HepG2 (cell line): Measurements from ENCODE around the gene DNAJC7. TPM values are rescaled to one million over a fixed set of nuclear protein-coding genes. Genes with fewer than 3 reads are reported as not detected.
A peak's percentile ranks its signal among the peaks of the same experiment; 100 is the strongest.

ENCODE experiments used
- BRF2 ChIP-seq: sonication (generic); formaldehyde crosslinking; IDR thresholded peaks from 2 replicates; pipeline ENCODE4 v1.8.1; 2022; ENCODE audit warnings: mild to moderate bottlenecking, missing genetic modification reagents
- CAMTA2 ChIP-seq: sonication (generic); formaldehyde crosslinking; IDR thresholded peaks from 2 replicates; pipeline ENCODE4 v1.4.0; 2020; ENCODE audit warnings: mild to moderate bottlenecking, missing genetic modification reagents, borderline replicate concordance
- CBX5 ChIP-seq: sonication (generic); formaldehyde crosslinking; IDR thresholded peaks from 2 replicates; pipeline ENCODE4 v1.4.0; 2020; ENCODE audit warnings: missing genetic modification reagents, borderline replicate concordance
- CSRNP2 ChIP-seq: sonication (generic); formaldehyde crosslinking; conservative IDR thresholded peaks from 2 replicates; pipeline ENCODE4 v1.8.0; 2022; ENCODE audit warnings: low read depth, missing genetic modification reagents
- GFI1 ChIP-seq: sonication (generic); formaldehyde crosslinking; IDR thresholded peaks from 2 replicates; pipeline ENCODE4 v1.5.0; 2020; ENCODE audit warnings: missing genetic modification reagents, mild to moderate bottlenecking, borderline replicate concordance
- NFIC ChIP-seq: IDR thresholded peaks from 2 replicates; pipeline ENCODE4 v1.6.1; 2012; ENCODE audit warnings: mild to moderate bottlenecking, low read length, inconsistent platforms
- PBX2 ChIP-seq: IDR thresholded peaks from 2 replicates; pipeline ENCODE4 v1.6.1; 2016; ENCODE audit warnings: control low read depth
- PBX3 ChIP-seq: sonication (generic); formaldehyde crosslinking; IDR thresholded peaks from 2 replicates; pipeline ENCODE4 v1.8.1; 2023; ENCODE audit warnings: missing genetic modification reagents, inconsistent platforms, borderline replicate concordance
- POLR2AphosphoS2 ChIP-seq: IDR thresholded peaks from 2 replicates; pipeline ENCODE4 v1.6.1; 2011; ENCODE audit warnings: low read depth, low read length, improper control_type of control experiment
- PREB ChIP-seq: sonication (generic); formaldehyde crosslinking; IDR thresholded peaks from 2 replicates; pipeline ENCODE4 v1.4.0; 2020; ENCODE audit warnings: missing genetic modification reagents
- RCOR2 ChIP-seq: IDR thresholded peaks from 2 replicates; pipeline ENCODE4 v1.6.1; 2016; ENCODE audit warnings: missing biosample characterization, missing genetic modification reagents
- SOX13 ChIP-seq, 3 experiments: fragments of 450-650 bp in 1 of 3; sonication (generic) in 1 of 3; formaldehyde crosslinking in 1 of 3; IDR thresholded peaks in 2 of 3; conservative IDR thresholded peaks in 1 of 3; 2 replicates each; pipeline versions ENCODE4 v1.5.0 to v1.6.1; 2016 to 2020; ENCODE audit warnings: antibody characterized with exemption in 1 of 3, mild to moderate bottlenecking in 1 of 3, missing compliant biosample characterization in 1 of 3, missing genetic modification reagents in 1 of 3, moderate library complexity in 1 of 3
- TFAP4 ChIP-seq: sonication (generic); IDR thresholded peaks from 2 replicates; pipeline ENCODE4 v1.6.1; 2016; ENCODE audit warnings: low read depth, borderline replicate concordance
- THAP11 ChIP-seq: IDR thresholded peaks from 2 replicates; pipeline ENCODE4 v1.6.1; 2016; ENCODE audit warnings: missing biosample characterization, missing genetic modification reagents
- ZKSCAN1 ChIP-seq: fragments of 150-350 bp; IDR thresholded peaks from 2 replicates; pipeline ENCODE4 v1.6.1; 2014; ENCODE audit warnings: low read length
- ZKSCAN5 ChIP-seq: sonication (generic); formaldehyde crosslinking; IDR thresholded peaks from 2 replicates; pipeline ENCODE4 v1.5.1; 2020; ENCODE audit warnings: mild to moderate bottlenecking, missing genetic modification reagents
- ZNF205 ChIP-seq: IDR thresholded peaks from 2 replicates; pipeline ENCODE4 v1.6.1; 2018; ENCODE audit warnings: missing biosample characterization, missing genetic modification reagents
- ZNF343 ChIP-seq: sonication (generic); formaldehyde crosslinking; IDR thresholded peaks from 2 replicates; pipeline ENCODE4 v1.4.0; 2020; ENCODE audit warnings: mild to moderate bottlenecking, missing genetic modification reagents
- ZNF367 ChIP-seq: sonication (generic); formaldehyde crosslinking; IDR thresholded peaks from 2 replicates; pipeline ENCODE4 v1.4.0; 2020; ENCODE audit warnings: missing genetic modification reagents, borderline replicate concordance
- ZNF552 ChIP-seq: sonication (generic); formaldehyde crosslinking; IDR thresholded peaks from 2 replicates; pipeline ENCODE4 v1.9.0; 2022; ENCODE audit warnings: missing genetic modification reagents, mild to moderate bottlenecking, borderline replicate concordance
- ZNF749 ChIP-seq: sonication (generic); formaldehyde crosslinking; IDR thresholded peaks from 2 replicates; pipeline ENCODE4 v1.8.0; 2022; ENCODE audit warnings: mild to moderate bottlenecking, missing genetic modification reagents, moderate library complexity, borderline replicate concordance
- polyA plus RNA-seq, 8 experiments: library from polyadenylated mRNA; depleted of rRNA in 3 of 8; stranded (reverse) in 7 of 8; unstranded in 1 of 8; fragments of >200 nt; fragmentation: Illumina TruSeq in 4 of 8; extraction: Trizol in 4 of 8; gene quantifications; 2 replicates each; pipeline versions ENCODE4 v1.2.1 to v1.2.3, GENCODE V29; 2011 to 2016; ENCODE audit warnings: low read depth in 4 of 8, missing spikeins in 1 of 8, mixed read lengths in 1 of 8; ENCODE audit not compliant: insufficient read depth in 1 of 8
- total RNA-seq, 5 experiments: library from RNA; depleted of rRNA; stranded (reverse); fragments of >200 nt; fragmentation: Illumina TruSeq; extraction: Trizol; gene quantifications; 2 replicates each; pipeline ENCODE4 v1.2.3, GENCODE V29; 2016; ENCODE audit warnings: low read depth in 1 of 5

The DNAJC7 gene
- total and polyA plus RNA-seq, 2 of the 13 experiments (the other 11 are each of a cell fraction or from before 2014, with no cell fraction given), result 47.7 to 132 TPM

GRCh38 chr17:42019509-42020404 is 2.5 kb upstream of the DNAJC7 start, which contains the start of gene NKIRAS2 (continued):
- peak; percentile 63; the same call in 1 of the 2 replicates for TF ChIP-seq TFAP4
- no peak for TF ChIP-seq CAMTA2
- TF ChIP-seq BRF2 (CRISPR knock-in tag), result no peak
- TF ChIP-seq ZKSCAN5 (CRISPR knock-in tag), result no peak
- TF ChIP-seq ZNF205 (CRISPR knock-in tag), result peak; percentile 79
- TF ChIP-seq ZNF552 (CRISPR knock-in tag), result peak; percentile 84; the same call in 1 of the 2 replicates
- no peak for TF ChIP-seq NFIC
- 0 out of 2 replicates have a peak, but pooled peaks have one; percentile 23 for TF ChIP-seq RCOR2 (CRISPR knock-in tag)
- TF ChIP-seq PREB (CRISPR knock-in tag), result no peak
- TF ChIP-seq POLR2AphosphoS2, result no peak
- peak; percentile 96 for TF ChIP-seq THAP11 (CRISPR knock-in tag)
- TF ChIP-seq PBX3 (CRISPR knock-in tag), result no peak
- TF ChIP-seq GFI1, result no peak
- no peak for TF ChIP-seq SOX13 (IDR thresholded peaks at IDR 0.05)
- peak in 1 of 2 experiments; percentile 69; a peak in 1 of 4 replicates for TF ChIP-seq SOX13 (CRISPR knock-in tag; conservative IDR thresholded peaks at IDR 0.05 in 1 of 2, IDR thresholded peaks at IDR 0.05 in 1 of 2)
- peak; percentile 92; the same call in 1 of the 2 replicates for TF ChIP-seq CBX5
- no peak for TF ChIP-seq ZNF367
- no peak for TF ChIP-seq PBX2 (CRISPR knock-in tag)
- no peak for TF ChIP-seq ZNF749 (CRISPR knock-in tag)
- no peak for TF ChIP-seq ZKSCAN1
- TF ChIP-seq ZNF343 (CRISPR knock-in tag), result no peak
- no peak for TF ChIP-seq CSRNP2 (CRISPR knock-in tag)
